Measurements from ENCODE around the gene TNFRSF4. TPM values are rescaled to one million over a fixed set of nuclear protein-coding genes. Genes with fewer than 3 reads are reported as not detected.

Gene TNFRSF4
- total and polyA plus RNA-seq, 9 of the 15 experiments (the other 6 are each of a cell fraction or from before 2014, with no cell fraction given) = 0.07 to 0.44 (median 0.19) TPM; not detected in 5

DNA sequence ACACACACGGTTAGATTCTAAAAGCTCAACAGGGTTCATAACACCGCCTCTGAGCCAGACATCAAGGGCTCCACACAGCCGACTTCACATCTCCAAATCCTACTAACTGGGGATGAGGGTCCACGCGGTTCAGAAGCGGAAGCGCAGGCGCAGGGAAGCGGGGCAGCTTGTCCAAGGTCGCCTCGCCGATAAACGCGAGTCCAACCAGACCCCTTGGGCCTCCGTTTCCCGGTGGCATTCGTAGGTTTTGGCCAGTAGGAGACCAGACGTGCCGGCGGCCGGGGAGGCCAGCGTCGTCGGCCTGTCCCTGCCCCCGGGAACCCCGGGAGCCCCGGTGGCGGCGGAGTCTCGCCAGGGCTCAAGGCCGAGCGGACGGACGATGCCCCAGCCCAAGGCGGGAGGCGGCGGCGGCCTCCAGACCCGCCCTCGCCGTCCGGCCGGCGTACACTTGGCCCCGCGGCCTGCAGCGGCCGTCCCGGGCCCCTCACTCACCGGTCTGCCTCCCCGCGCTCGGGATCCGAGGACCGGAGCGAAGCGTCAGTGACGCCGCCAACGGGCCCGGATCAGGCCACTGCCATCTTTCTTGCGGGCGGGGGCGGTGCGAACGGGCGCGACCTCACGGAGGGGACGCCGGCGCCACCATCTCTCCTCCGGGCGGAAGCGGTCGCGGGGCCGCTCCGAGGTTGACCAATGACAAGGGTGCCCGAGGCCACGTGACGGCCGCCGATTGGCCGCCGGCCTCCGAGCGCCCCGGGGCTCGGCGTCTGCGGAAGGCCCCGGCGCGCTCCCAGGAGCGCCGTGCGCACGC, 17.7 kb upstream of the TNFRSF4 start, which contains the start of gene SDF4:
Gene SDF4 (minus strand): TSS at position 602 of the 808 bp plus-strand sequence. CDS start 3,229 bp downstream, outside the sequence.
- intact Hi-C loops (cut with micrococcal nuclease) = loop anchor here (5.0 kb wide), 1 partner anchor 109 kb away; no protein-coding TSS in a partner anchor
- peaks cover 49% of the 10 kb centered on the region; the same call in 2 of the 3 replicates for H3K36me3 ChIP-seq (ENCODE audit: control insufficient read depth, insufficient read depth, low read length)
- ChIA-PET CTCF (ENCODE audit: low intra/inter-chr PET ratio) (interaction anchor here (0.7 kb wide), 1 partner anchor 169 kb away, joined by 4 read pairs; no protein-coding TSS in a partner anchor), POLR2A (interaction anchor here (0.5 to 2.2 kb wide), 15 partner anchors 8 to 114 kb away, joined by 3 to 12 read pairs (median 4); partner anchors contain the start of gene TNFRSF4)
- H3K27me3 ChIP-seq (ENCODE audit: control insufficient read depth in 2 of 2, insufficient read depth in 2 of 2, low read length in 2 of 2) = no peaks in the 10 kb centered on the region
- H2AFZ ChIP-seq (ENCODE audit: low read depth, low read length) = peak within 1 kb of the TSS; percentile 93
- ATAC-seq (peak; percentile 99), DNase-seq (ENCODE audit: extremely low read depth in 1 of 4, low spot score in 3 of 4) (peak; percentile 99 to 100 (median 100)), FAIRE-seq (peak; percentile 86)
- H3K9me1 ChIP-seq (ENCODE audit: control insufficient read depth, insufficient read depth, low read length) = no peaks in the 10 kb centered on the region
- peaks cover 79% of the 10 kb centered on the region for H3K79me2 ChIP-seq (ENCODE audit: control insufficient read depth, insufficient read depth, low read length)
- H3K4me3 ChIP-seq = peak within 1 kb of the TSS; percentile 79
- BruUV-seq (replicated peaks) = no TSS peak
- in situ Hi-C loops (cut with MboI) = no loop called here
- H3K9ac ChIP-seq (ENCODE audit: insufficient read depth in 1 of 2, low read depth in 2 of 2, low read length in 2 of 2) = peak within 1 kb of the TSS; percentile 93 to 99
- H3K4me2 ChIP-seq (ENCODE audit: insufficient read depth, low read length) = peak within 1 kb of the TSS; percentile 100
- peaks cover 9% of the 10 kb centered on the region for H3K9me3 ChIP-seq (replicated peaks; ENCODE audit: control insufficient read depth, insufficient read depth, low read depth, low read length)
- H3K4me1 ChIP-seq (replicated peaks in 1 of 2; ENCODE audit: control insufficient read depth in 2 of 2, insufficient read depth in 2 of 2, low read length in 2 of 2) = peaks cover 6 to 83% of the 10 kb centered on the region in 2 experiments; a peak in 4 of 5 replicates
- under 1% methylated on average over 78 of the region's 99 CpGs for WGBS (ENCODE audit: insufficient coverage, low coverage, missing lambda C conversion rate)
- H3K27ac ChIP-seq (ENCODE audit: extremely low read depth, low read depth, low read length) = peak within 1 kb of the TSS; percentile 96
- H4K20me1 ChIP-seq (replicated peaks; ENCODE audit: control insufficient read depth, insufficient read depth, low read length) = no peaks in the 10 kb centered on the region
- TF ChIP-seq, protein P1, sequence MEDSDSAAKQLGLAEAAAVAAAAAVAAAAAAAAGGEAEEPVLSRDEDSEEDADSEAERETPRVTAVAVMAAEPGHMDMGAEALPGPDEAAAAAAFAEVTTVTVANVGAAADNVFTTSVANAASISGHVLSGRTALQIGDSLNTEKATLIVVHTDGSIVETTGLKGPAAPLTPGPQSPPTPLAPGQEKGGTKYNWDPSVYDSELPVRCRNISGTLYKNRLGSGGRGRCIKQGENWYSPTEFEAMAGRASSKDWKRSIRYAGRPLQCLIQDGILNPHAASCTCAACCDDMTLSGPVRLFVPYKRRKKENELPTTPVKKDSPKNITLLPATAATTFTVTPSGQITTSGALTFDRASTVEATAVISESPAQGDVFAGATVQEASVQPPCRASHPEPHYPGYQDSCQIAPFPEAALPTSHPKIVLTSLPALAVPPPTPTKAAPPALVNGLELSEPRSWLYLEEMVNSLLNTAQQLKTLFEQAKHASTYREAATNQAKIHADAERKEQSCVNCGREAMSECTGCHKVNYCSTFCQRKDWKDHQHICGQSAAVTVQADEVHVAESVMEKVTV (CRISPR knock-in tag; IDR thresholded peaks at IDR 0.05) = no peak
- TF ChIP-seq ZNF232 (CRISPR knock-in tag; IDR thresholded peaks at IDR 0.05) (no peak), YY1 (IDR thresholded peaks at IDR 0.05; ENCODE audit: borderline replicate concordance in 1 of 3, control insufficient read depth in 1 of 3, extremely low read depth in 1 of 3, insufficient read depth in 3 of 3, insufficient read length in 1 of 3, insufficient replicate concordance in 2 of 3, low read depth in 1 of 3, low read length in 2 of 3) (peak; percentile 98 to 100 (median 99)), KAT2B (IDR thresholded peaks at IDR 0.05; ENCODE audit: low read depth, low read length) (no peak), KDM2B (CRISPR knock-in tag; IDR thresholded peaks at IDR 0.05) (peak; percentile 63; the same call in 1 of the 2 replicates), KAT7 (CRISPR knock-in tag; IDR thresholded peaks at IDR 0.05; ENCODE audit: borderline replicate concordance) (no peak; the same call in 1 of the 2 replicates), CAMTA2 (CRISPR knock-in tag; conservative IDR thresholded peaks at IDR 0.05) (peak; percentile 75; the same call in 1 of the 2 replicates), HEY1 (CRISPR knock-in tag; IDR thresholded peaks at IDR 0.05; ENCODE audit: borderline replicate concordance) (no peak), FOXJ3 (CRISPR knock-in tag; IDR thresholded peaks at IDR 0.05) (no peak), ZKSCAN8 (CRISPR knock-in tag; IDR thresholded peaks at IDR 0.05) (no peak), ZNF764 (CRISPR knock-in tag; IDR thresholded peaks at IDR 0.05; ENCODE audit: low read depth) (no peak), TRIM24 (IDR thresholded peaks at IDR 0.05) (no peak), DNMT1 (IDR thresholded peaks at IDR 0.05) (no peak), C11orf30 (IDR thresholded peaks at IDR 0.05; ENCODE audit: low read depth) (no peak)
- TF ChIP-seq, protein P2, sequence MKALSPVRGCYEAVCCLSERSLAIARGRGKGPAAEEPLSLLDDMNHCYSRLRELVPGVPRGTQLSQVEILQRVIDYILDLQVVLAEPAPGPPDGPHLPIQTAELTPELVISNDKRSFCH (CRISPR knock-in tag; IDR thresholded peaks at IDR 0.05) = no peak
- TF ChIP-seq, protein P2 (tag; IDR thresholded peaks at IDR 0.05) = peak; percentile 88
- TF ChIP-seq, protein P3, sequence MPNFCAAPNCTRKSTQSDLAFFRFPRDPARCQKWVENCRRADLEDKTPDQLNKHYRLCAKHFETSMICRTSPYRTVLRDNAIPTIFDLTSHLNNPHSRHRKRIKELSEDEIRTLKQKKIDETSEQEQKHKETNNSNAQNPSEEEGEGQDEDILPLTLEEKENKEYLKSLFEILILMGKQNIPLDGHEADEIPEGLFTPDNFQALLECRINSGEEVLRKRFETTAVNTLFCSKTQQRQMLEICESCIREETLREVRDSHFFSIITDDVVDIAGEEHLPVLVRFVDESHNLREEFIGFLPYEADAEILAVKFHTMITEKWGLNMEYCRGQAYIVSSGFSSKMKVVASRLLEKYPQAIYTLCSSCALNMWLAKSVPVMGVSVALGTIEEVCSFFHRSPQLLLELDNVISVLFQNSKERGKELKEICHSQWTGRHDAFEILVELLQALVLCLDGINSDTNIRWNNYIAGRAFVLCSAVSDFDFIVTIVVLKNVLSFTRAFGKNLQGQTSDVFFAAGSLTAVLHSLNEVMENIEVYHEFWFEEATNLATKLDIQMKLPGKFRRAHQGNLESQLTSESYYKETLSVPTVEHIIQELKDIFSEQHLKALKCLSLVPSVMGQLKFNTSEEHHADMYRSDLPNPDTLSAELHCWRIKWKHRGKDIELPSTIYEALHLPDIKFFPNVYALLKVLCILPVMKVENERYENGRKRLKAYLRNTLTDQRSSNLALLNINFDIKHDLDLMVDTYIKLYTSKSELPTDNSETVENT (CRISPR knock-in tag; IDR thresholded peaks at IDR 0.05) = peak; percentile 85

Measured in K562 (cell line).